CD8-positive, alpha-beta memory T cell (primary cell): ENCODE data around the gene TIE1. TPM values are rescaled to one million over a fixed set of nuclear protein-coding genes. Genes with fewer than 3 reads are reported as not detected.

ENCODE experiments used
- CTCF ChIA-PET: fragments of 350-600 bp; sonication (Branson Sonifier 250); formaldehyde crosslinking; loops from one replicate; lab custom pipeline; 2021; ENCODE audit warnings: antibody characterized with exemption; lab: Charles Lee
- POLR2A ChIA-PET: fragments of 350-600 bp; sonication (Branson Sonifier 250); formaldehyde crosslinking; loops from one replicate; lab custom pipeline; 2021; ENCODE audit warnings: antibody characterized with exemption; lab: Charles Lee
- DNase-seq, 5 donors: peaks; one replicate each; pipeline versions ENCODE4 v3.0.0 to v3.0.0-alpha.2; 2020 to 2022; ENCODE audit warnings: mixed read lengths in 1 of 5
- H3K27ac ChIP-seq: one replicate; pipeline ENCODE4 v1.7.0; 2013; ENCODE audit warnings: low read depth, mild to moderate bottlenecking, low read length, moderate library complexity
- H3K27me3 ChIP-seq: 2 replicates; pipeline ENCODE4 v1.7.0; 2013; ENCODE audit warnings: low read length, mild to moderate bottlenecking; ENCODE audit not compliant: insufficient read depth, poor library complexity, severe bottlenecking
- H3K36me3 ChIP-seq: 2 replicates; pipeline ENCODE4 v1.7.0; 2013; ENCODE audit warnings: mild to moderate bottlenecking, low read length, moderate library complexity; ENCODE audit not compliant: insufficient read depth
- H3K4me1 ChIP-seq: 2 replicates; pipeline ENCODE4 v1.7.0; 2013; ENCODE audit warnings: mild to moderate bottlenecking, low read length, moderate library complexity; ENCODE audit not compliant: insufficient read depth
- H3K4me3 ChIP-seq: 2 replicates; pipeline ENCODE4 v1.7.0; 2013; ENCODE audit warnings: mild to moderate bottlenecking, low read length
- H3K9me3 ChIP-seq: 2 replicates; pipeline ENCODE4 v1.7.0; 2013; ENCODE audit warnings: mild to moderate bottlenecking, low read length
- H3K27ac Mint-ChIP-seq, 8 donors: one replicate each; pipeline ENCODE4 v1.8.0; 2020 to 2021; ENCODE audit warnings: mixed read lengths in 8 of 8, mild to moderate bottlenecking in 6 of 8, inconsistent platforms in 3 of 8, moderate library complexity in 3 of 8
- H3K27me3 Mint-ChIP-seq, 2 donors: one replicate each; pipeline ENCODE4 v1.8.0; 2020 to 2021; ENCODE audit warnings: mixed read lengths in 2 of 2, mild to moderate bottlenecking in 1 of 2, moderate library complexity in 1 of 2
- H3K36me3 Mint-ChIP-seq, 3 donors: one replicate each; pipeline ENCODE4 v1.8.0; 2020 to 2021; ENCODE audit warnings: mixed read lengths in 3 of 3, inconsistent platforms in 1 of 3, mild to moderate bottlenecking in 1 of 3
- H3K4me1 Mint-ChIP-seq, 3 donors: one replicate each; pipeline ENCODE4 v1.8.0; 2020 to 2021; ENCODE audit warnings: mixed read lengths in 3 of 3, inconsistent platforms in 1 of 3, mild to moderate bottlenecking in 1 of 3
- H3K4me3 Mint-ChIP-seq, 7 donors: one replicate each; pipeline ENCODE4 v1.8.0; 2020 to 2021; ENCODE audit warnings: mixed read lengths in 7 of 7, mild to moderate bottlenecking in 6 of 7, moderate library complexity in 4 of 7, inconsistent platforms in 2 of 7
- H3K9me3 Mint-ChIP-seq, 5 donors: one replicate each; pipeline ENCODE4 v1.8.0; 2020 to 2022; ENCODE audit warnings: mixed read lengths in 5 of 5, mild to moderate bottlenecking in 3 of 5, moderate library complexity in 2 of 5, inconsistent platforms in 1 of 5
- polyA plus RNA-seq: library from polyadenylated mRNA; unstranded; fragments of 300-500 nt; fragmentation: Illumina TruSeq; gene quantifications from one replicate; pipeline ENCODE4 v1.2.3, GENCODE V29; 2021
- total RNA-seq, 2 experiments: library from RNA; stranded (reverse); gene quantifications; one replicate each; pipeline ENCODE4 v1.2.3, GENCODE V29; 2021

Gene TIE1
- total and polyA plus RNA-seq, 3 experiments from 2014 or later: 0.31 to 0.33 TPM; not detected in 1

GRCh38 chr1:43285269-43285990 is 15.4 kb upstream of the TIE1 start, which contains the start of gene C1orf210:
C1orf210 (minus strand) TSS chr1:43285581; CDS start chr1:43283270, 2,311 bp downstream.
- Mint-ChIP-seq H3K36me3 (no peaks in the 10 kb centered on the region), H3K27me3 (peaks cover 5 to 27% of the 10 kb centered on the region in 2 donors), H3K4me1 (no peaks in the 10 kb centered on the region), H3K27ac (peak within 1 kb of the TSS in 1 of 8 donors; percentile 87), H3K4me3 (no peak within 1 kb of the TSS), H3K9me3 (no peaks in the 10 kb centered on the region)
- Histone ChIP-seq H3K27ac (no peak within 1 kb of the TSS), H3K4me3 (no peak within 1 kb of the TSS), H3K4me1 (no peaks in the 10 kb centered on the region), H3K36me3 (no peaks in the 10 kb centered on the region), H3K9me3 (no peaks in the 10 kb centered on the region), H3K27me3 (no peaks in the 10 kb centered on the region)
- ChIA-PET POLR2A (no interaction called here), CTCF (no interaction called here)
- peak in 1 of 5 donors; percentile 41 for DNase-seq

GRCh38 chr1:43286115-43286514 is 14.7 kb upstream of the TIE1 start:
- Mint-ChIP-seq H3K4me1 (no peaks in the 10 kb centered on the region), H3K36me3 (no peaks in the 10 kb centered on the region), H3K27me3 (peaks cover 5 to 26% of the 10 kb centered on the region in 2 donors), H3K27ac (no peak overlapping the region), H3K4me3 (no peak overlapping the region), H3K9me3 (no peaks in the 10 kb centered on the region)
- no peak overlapping the region for H3K4me3 ChIP-seq
- H3K4me1 ChIP-seq: no peaks in the 10 kb centered on the region
- H3K27me3 ChIP-seq: no peaks in the 10 kb centered on the region
- H3K27ac ChIP-seq: no peak overlapping the region
- CTCF ChIA-PET: no interaction called here
- POLR2A ChIA-PET: no interaction called here
- H3K36me3 ChIP-seq: no peaks in the 10 kb centered on the region
- peak in 1 of 5 donors; percentile 21 for DNase-seq
- H3K9me3 ChIP-seq: no peaks in the 10 kb centered on the region

- no peak overlapping the region for H3K27ac ChIP-seq
- Mint-ChIP-seq H3K4me3 (no peak overlapping the region), H3K27ac (no peak overlapping the region), H3K27me3 (peaks cover 5 to 26% of the 10 kb centered on the region in 2 donors), H3K4me1 (no peaks in the 10 kb centered on the region), H3K36me3 (no peaks in the 10 kb centered on the region), H3K9me3 (no peaks in the 10 kb centered on the region)
- ChIA-PET CTCF (no interaction called here), POLR2A (no interaction called here)
- H3K27me3 ChIP-seq: no peaks in the 10 kb centered on the region
- H3K4me1 ChIP-seq: no peaks in the 10 kb centered on the region
- H3K9me3 ChIP-seq: no peaks in the 10 kb centered on the region
- peak in 1 of 5 donors; percentile 32 for DNase-seq
- H3K4me3 ChIP-seq: no peak overlapping the region
- no peaks in the 10 kb centered on the region for H3K36me3 ChIP-seq
These were observed 14.2 kb upstream of the TIE1 start for GRCh38 chr1:43286533-43286932.

GRCh38 chr1:43288058-43288784 is 12.6 kb upstream of the TIE1 start:
- Histone ChIP-seq H3K4me3 (no peak overlapping the region), H3K36me3 (no peaks in the 10 kb centered on the region), H3K4me1 (no peaks in the 10 kb centered on the region), H3K9me3 (no peaks in the 10 kb centered on the region), H3K27ac (no peak overlapping the region), H3K27me3 (no peaks in the 10 kb centered on the region)
- Mint-ChIP-seq H3K36me3 (no peaks in the 10 kb centered on the region), H3K4me3 (no peak overlapping the region), H3K27me3 (peaks cover 5 to 26% of the 10 kb centered on the region in 2 donors), H3K9me3 (no peaks in the 10 kb centered on the region), H3K4me1 (no peaks in the 10 kb centered on the region), H3K27ac (no peak overlapping the region)
- ChIA-PET POLR2A (no interaction called here), CTCF (no interaction called here)
- DNase-seq: no peak

- CTCF ChIA-PET: no interaction called here
- DNase-seq: no peak
- no peaks in the 10 kb centered on the region for H3K27me3 ChIP-seq
- POLR2A ChIA-PET: no interaction called here
- H3K4me1 ChIP-seq: no peaks in the 10 kb centered on the region
- H3K27ac Mint-ChIP-seq: no peak overlapping the region
- H3K36me3 ChIP-seq: no peaks in the 10 kb centered on the region
- no peak overlapping the region for H3K4me3 ChIP-seq
- H3K9me3 Mint-ChIP-seq: no peaks in the 10 kb centered on the region
- H3K27ac ChIP-seq: no peak overlapping the region
- peaks cover 5 to 26% of the 10 kb centered on the region in 2 donors for H3K27me3 Mint-ChIP-seq
- H3K4me1 Mint-ChIP-seq: no peaks in the 10 kb centered on the region
- no peaks in the 10 kb centered on the region for H3K36me3 Mint-ChIP-seq
- H3K4me3 Mint-ChIP-seq: no peak overlapping the region
- H3K9me3 ChIP-seq: no peaks in the 10 kb centered on the region
These were observed 11.7 kb upstream of the TIE1 start for GRCh38 chr1:43288785-43289706.

GRCh38 chr1:43292216-43292615 is 8.6 kb upstream of the TIE1 start:
- H3K9me3 ChIP-seq: no peaks in the 10 kb centered on the region
- ChIA-PET CTCF (interaction anchor here (1.6 kb wide), 1 partner anchor 65 kb away, joined by 3 read pairs; no protein-coding TSS in a partner anchor), POLR2A (no interaction called here)
- H3K27ac Mint-ChIP-seq: no peak overlapping the region
- no peak overlapping the region for H3K27ac ChIP-seq
- H3K4me1 Mint-ChIP-seq: peaks cover 7 to 15% (median 11%) of the 10 kb centered on the region in 3 donors
- H3K9me3 Mint-ChIP-seq: no peaks in the 10 kb centered on the region
- no peak for DNase-seq
- no peaks in the 10 kb centered on the region for H3K27me3 ChIP-seq
- H3K36me3 Mint-ChIP-seq: no peaks in the 10 kb centered on the region
- peaks cover 2 to 12% of the 10 kb centered on the region in 2 donors for H3K27me3 Mint-ChIP-seq
- no peak overlapping the region for H3K4me3 ChIP-seq
- no peaks in the 10 kb centered on the region for H3K36me3 ChIP-seq
- no peak overlapping the region for H3K4me3 Mint-ChIP-seq
- H3K4me1 ChIP-seq: peaks cover 21% of the 10 kb centered on the region

- POLR2A ChIA-PET: no interaction called here
- peaks cover 21% of the 10 kb centered on the region for H3K4me1 ChIP-seq
- DNase-seq: no peak
- CTCF ChIA-PET: interaction anchor here (1.6 kb wide), 1 partner anchor 66 kb away, joined by 3 read pairs; no protein-coding TSS in a partner anchor
- peaks cover 7 to 15% (median 11%) of the 10 kb centered on the region in 3 donors for H3K4me1 Mint-ChIP-seq
- no peak overlapping the region for H3K4me3 ChIP-seq
- no peaks in the 10 kb centered on the region for H3K36me3 ChIP-seq
- H3K27ac ChIP-seq: no peak overlapping the region
- no peaks in the 10 kb centered on the region for H3K27me3 ChIP-seq
- no peaks in the 10 kb centered on the region for H3K9me3 ChIP-seq
- H3K4me3 Mint-ChIP-seq: no peak overlapping the region
- H3K36me3 Mint-ChIP-seq: no peaks in the 10 kb centered on the region
- H3K27me3 Mint-ChIP-seq: peaks cover 1 to 7% of the 10 kb centered on the region in 2 donors
- no peak overlapping the region for H3K27ac Mint-ChIP-seq
- H3K9me3 Mint-ChIP-seq: no peaks in the 10 kb centered on the region
These were observed 8.1 kb upstream of the TIE1 start for GRCh38 chr1:43292679-43293078.
